GM19025 (cell line): ENCODE measurements around the gene TMEM54.

Source experiments
- ATAC-seq: cut with Tn5 transposase; IDR thresholded peaks from one replicate; pipeline ENCODE4 v1.9.1; 2021; ENCODE audit warnings: mild to moderate bottlenecking, low read depth, moderate library complexity; ENCODE audit not compliant: unreplicated experiment

Gene TMEM54

DNA sequence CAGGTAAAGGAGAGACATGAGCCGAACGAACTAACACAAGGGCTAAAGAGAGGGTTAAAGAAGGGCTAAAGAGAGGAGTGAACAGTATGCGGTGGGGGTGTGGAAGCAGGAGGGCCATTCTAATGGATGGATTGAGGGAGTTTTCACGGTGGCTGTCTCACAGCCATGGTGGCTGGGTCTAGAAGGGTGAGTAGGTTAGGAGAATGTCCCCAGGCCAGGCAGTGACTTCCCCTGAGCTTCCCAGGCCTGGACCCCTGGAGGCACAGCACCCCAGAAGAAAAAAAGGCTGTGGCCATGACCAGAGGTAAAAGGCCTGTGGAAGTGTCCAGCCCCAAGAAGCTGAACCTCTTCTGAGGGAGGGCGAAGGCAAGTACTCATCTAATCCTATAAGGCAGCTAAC is 34.0 kb downstream of the TMEM54 start:
- ATAC-seq: no peak

DNA sequence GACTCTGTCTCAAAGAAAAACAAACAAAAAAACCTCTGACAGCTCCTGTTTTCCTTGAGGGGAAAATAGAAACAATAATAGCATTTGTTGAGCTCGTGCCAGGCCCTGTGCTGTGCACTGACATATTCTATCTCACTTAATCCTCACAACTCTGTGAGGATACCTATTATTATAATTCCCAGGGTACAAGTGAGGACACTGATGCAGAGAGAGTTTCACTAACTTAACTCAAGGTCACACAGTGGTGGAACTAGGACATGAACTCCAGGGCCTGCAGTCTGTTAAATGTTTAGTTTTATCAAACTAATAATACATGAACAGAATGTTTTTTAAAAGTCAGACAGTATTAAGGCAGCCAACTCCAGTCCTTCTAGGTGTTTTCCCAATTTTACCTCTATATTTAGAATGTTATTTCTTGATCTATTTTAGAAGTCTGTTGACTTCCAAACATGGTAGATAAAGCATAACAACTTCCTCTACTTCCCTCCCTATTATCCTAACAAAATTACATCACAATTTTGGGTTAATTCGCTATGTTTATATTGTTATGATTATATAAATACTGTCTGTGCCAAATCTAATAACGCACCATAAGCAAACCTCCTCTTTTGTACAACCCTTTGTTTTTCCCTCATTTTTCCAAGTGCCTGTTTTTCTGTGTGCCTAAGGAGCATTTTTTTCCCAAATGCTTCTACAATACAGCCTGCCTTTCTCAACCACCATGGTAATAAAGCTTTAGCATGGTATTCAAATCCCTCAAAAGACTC is 35.4 kb downstream of the TMEM54 start:
- no peak for ATAC-seq

DNA sequence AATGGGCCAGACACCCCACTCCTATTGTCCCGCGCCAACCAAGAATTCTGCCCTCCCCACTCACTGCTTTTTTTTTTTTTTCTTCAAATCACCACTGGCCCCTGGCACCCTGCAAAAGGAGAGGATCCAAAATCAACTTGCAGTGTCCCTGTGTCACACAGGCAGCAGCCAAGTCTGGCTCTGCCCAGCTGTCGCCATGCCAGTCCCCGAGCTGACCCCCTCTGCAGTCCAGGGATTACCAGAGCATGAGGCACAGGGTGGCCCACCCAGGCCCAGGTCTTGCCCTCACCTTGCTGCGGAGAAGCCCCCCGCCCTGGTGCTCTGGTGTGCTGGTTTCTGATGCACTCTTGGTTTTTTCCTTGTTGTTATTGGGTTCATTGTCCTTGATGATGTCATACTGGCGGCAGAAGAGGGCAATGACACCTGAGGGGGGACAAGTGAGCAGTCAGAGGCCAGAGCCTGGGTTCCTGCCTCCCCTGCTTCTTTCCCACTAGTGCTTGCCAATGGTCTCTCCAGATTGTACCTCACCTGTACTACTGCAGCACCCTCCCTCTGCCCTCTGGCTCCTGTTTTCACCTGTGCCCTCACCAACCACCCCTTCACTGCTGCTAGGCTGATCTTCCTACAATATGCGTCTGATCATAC is 36.7 kb downstream of the TMEM54 start:
- no peak for ATAC-seq

DNA sequence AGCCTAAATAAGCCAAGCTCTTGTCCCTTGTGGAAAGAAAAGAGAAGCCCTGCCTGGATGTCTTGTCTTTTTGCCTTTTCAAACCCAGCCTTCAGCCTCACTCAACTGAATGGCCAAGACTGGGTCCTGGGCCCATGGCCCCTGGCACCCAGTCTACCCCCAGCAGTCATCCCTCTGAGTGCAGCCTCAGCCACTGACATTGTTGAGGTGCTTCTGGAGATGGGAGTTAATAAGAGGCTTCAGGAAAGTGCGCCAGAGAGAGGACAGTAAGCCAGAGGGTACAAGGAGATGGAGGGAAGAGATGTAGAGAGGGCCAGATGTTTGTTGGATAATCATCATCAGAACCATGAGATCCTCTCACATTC is 37.3 kb downstream of the TMEM54 start:
- ATAC-seq: no peak

DNA sequence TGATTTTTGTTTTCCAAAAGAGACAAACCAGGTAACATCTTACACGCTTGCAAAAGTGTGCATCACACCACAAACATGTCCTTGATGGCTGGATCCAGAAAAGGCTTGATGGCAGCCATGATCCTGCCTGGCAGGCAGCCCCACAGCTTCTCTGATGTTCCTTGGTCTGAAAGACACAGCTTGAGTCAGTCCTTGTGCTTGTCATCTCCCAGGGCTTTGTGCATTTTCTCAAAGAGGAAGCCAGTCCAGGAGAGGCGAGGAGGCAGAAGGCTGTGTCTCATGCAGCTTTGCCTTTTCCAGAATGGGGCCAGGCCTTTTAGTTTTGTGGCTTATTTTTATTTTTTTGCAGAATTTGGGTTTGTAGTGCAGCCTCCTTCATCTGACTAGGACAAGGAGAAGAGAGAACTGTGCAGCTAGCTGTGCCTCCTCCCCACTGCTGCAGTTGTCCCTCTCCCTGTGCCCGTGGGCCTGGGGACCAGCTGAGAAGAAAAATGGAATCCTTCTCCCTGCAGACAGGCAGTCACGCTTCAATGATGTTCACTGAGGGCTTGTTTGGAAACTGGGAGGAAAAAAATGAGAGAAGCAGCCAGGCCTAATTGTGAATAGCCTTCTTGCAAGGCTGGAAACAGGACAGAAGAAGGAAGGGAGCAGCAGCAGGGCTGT is 37.8 kb downstream of the TMEM54 start:
- no peak for ATAC-seq

DNA sequence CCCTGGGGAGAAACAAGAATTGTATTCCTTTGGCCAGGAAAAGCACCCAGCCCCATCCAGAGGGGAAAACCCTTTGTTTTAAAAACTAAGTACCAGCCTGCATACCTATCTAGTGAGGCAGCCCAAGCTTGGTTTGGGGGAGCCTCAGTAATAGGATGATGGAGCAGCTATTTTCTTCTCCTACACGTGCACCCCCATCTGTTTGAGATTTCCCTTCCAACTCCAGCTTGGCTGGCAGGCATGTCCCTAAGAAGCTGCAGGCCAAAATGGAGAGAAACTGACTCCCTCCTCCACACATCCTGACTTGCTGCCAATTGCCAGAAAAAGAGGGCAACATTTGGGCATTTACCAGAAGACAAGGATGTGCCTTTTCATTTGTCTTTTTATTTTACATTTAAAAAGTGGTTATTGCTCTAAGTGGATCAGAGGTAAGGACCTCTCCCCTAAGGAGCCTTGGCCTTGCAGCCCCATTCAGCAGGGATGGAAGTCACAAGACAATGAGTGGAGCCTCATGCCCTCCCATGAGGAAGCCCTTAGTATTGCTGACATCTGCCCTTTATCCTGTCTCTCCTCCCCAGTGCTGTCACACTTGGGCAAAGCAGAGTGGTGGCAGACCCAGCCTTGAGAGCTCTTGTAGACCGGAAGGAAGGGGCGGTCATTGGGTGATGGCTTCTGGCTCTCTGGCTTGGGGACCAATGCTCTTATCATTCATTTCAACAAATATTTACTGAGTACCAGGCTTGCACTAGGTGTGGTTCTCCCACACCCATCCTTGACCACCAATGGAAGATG is 39.1 kb downstream of the TMEM54 start:
- ATAC-seq: no peak

DNA sequence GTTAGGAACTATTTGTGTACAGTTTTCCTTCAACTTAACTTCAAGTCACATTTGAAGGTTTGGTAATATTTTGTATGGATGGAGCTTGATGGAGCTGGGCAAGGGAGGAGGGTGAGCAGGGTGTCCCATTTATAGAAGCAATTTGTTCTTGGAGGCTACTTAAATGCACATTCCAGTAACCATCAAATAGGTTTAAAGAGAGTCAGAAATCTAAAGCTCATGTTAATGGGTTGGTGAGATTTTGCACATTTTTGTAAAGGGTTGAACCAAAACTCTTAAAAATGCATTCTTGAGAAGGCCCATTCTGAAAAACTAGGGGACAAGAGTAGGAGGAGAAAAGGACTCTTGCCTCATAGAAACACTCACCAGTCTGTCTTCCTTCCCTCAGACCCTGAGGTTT is 40.6 kb downstream of the TMEM54 start:
- no peak for ATAC-seq

DNA sequence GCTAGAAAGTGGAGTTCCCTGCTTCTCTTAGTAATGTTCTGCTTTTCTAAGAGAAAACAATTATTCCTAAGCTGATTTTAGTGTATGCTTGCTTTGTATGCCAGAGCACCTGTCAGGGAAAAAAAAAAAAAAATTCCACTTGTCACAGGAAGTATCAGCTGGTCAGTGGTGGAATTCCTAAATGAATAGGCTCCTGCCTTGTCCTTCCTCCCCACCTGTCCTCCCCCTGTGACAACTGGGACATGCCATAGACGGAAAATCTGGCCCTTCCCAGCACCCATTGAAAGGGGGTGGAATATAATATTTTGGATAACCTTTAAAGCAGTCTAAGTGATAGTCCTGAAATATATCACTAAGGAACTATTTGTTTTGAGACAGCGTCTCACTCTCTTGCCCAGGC is 41.3 kb downstream of the TMEM54 start:
- ATAC-seq: no peak

DNA sequence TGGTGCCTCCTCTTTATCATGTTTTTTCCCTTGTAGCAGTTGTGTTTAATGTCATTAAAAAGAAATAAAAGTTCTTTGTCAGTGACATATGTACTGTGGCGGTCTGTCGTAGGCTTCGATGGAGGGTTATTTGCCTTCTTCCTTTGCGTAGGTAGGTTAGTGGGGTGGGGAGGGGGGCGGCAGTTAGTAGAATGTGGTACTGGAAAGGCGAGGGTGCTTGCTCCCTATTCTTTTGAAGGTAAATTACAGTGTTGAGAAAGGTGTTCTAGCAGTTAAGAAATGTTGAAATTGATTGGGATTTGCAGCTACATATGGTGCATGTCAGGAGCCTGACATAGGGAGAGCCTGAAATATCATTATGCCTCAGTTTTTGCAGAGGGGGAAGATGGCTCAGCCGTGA is 42.4 kb downstream of the TMEM54 start:
- no peak for ATAC-seq

DNA sequence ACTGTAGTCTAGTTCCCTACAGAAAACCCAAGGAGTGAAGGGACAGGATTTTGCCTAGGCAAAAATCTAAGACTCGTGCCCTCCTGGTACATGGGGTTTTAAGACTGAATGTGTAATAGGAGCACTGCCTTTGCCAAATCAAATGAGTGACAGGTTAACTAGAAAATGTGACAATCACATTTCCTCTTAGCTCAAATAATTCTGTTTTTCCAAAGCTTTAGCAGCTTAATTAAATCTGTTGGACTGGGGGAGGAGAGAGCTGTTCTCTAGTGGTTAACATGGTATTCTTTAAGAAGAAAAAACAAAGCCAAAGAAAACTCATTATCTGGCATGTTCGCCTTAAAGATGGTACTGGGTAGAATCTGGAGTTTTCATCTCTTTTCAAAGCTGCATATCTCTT is 43.1 kb downstream of the TMEM54 start:
- no peak for ATAC-seq

DNA sequence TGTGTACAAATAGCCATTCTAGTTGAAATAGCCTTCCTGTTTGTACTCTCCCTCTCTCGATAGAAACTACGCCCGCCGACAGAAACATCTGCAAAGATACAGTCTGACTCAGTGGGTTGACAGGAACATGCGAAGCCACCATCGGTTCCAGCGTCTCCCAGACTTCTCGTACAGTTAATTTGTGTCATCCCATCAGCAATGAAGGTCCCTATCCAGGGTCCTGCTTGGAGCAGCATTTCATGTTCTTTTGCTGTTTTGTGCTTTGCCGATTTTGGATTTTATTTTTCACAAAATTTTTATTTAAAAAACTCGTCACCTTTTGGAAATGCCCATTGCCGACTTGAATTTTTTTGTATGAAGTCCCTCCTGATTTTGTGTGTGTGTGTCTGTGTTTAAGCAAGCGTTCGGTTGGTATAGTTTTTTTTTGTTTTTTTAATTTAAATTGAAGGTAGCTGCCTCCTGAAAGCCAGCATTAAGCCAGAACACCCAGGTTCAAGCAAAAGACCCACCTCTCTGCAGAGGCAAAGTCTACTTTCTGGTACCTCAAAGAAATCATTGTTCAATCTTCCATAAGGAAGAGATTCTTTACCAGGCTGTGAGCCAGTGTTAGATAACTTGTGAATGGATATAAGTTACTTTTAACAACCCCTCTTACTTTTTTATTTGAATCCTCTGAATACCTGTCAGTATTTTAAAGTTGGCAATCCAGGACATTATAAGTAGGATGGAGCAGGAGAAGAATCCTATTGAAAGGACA is 45.1 kb downstream of the TMEM54 start:
- ATAC-seq: no peak

DNA sequence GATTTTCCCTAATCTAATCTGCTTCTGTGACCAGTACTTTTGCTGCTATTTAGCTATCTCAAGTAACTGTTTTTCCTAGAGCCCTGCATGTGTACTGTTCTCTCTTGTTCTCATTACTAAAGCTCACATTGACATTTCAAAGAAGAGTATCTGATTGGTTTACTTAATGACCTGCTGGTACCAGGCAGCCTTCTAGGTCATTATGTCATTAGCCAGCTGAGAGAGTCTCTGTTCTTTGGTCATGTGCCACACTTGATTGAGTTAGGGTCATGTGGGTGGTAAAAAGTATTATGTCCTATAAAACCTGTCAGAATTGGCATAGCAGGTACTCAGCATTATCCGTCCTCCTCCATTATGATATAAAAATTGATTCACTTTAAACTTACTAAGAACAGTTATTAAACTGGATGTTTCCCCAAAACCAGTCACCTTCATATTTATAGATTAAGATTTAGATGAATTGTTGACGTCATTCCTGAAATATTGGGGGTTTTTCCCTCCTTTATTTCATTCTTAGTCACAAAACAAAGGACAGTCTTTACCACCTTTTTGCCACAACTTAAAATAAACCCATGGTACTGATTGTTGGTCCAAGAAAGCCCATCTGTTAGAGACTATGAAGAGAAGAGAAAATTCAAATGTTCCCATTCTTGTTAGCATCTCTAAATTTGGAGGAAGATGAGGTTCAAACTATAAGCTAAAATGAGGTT is 52.7 kb downstream of the TMEM54 start:
- ATAC-seq: no peak
